ENCODE measurements around the gene QKI.
"Not testable (repeated sequence)": the region's sequence is repeated elsewhere in the genome, so short reads cannot be mapped to it uniquely, and the experiment has no call there.

The QKI gene

GRCh38 chr6:163583558-163583957 lies 169.0 kb downstream of the QKI start:
- DNase-seq: no peak

DNA sequence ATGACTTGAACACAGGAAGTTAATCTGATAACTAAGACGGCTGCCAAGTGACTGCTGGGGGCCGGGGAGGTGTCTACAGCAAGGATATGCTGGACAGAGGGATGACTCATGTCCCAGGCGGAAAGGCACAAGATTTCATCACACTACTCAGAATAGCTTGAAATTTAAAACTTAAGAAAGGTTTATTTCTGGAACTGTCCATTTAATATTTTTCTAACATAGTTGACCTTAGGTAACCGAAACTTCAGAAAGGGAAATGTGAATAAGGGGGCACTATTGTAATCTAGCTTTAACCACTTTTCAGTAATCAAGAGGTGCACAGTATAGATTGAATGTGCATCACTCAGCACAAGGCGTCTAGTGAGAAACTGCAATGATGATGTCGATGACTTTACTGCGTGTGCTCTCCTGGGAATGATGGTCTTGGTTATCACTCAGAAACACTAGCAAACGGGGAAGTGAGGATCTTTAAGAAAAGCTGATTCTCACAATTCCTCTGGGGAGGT lies 171.5 kb downstream of the QKI start:
- peak; percentile 44 for DNase-seq

- DNase-seq: no peak
Observed at GRCh38 chr6:163586888-163587287, 172.4 kb downstream of the QKI start.

GRCh38 chr6:163588220-163588919 lies 173.9 kb downstream of the QKI start:
- no peak for DNase-seq

GRCh38 chr6:163589387-163589786 lies 174.9 kb downstream of the QKI start:
- no peak for DNase-seq

DNA sequence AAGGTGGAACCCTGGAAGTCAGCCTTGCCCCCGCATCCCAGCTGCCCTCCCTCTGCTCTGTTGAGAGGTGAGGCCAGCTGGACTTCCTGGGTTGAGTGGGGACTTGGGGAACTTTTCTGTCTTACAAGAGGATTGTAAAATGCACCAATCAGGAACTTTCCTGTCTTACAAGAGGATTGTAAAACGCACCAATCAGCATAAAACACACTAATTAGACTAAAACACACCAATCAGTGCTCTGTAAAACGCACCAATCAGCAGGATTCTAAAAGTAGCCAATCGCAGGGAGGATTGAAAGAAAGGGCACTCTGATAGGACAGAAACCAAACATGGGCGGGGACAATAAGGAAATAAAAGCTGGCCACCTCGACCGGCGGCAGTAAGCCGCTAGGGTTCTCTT lies 175.6 kb downstream of the QKI start:
- not testable (repeated sequence) for DNase-seq

- DNase-seq: no peak
Observed at GRCh38 chr6:163592872-163593271, 178.4 kb downstream of the QKI start.

DNA sequence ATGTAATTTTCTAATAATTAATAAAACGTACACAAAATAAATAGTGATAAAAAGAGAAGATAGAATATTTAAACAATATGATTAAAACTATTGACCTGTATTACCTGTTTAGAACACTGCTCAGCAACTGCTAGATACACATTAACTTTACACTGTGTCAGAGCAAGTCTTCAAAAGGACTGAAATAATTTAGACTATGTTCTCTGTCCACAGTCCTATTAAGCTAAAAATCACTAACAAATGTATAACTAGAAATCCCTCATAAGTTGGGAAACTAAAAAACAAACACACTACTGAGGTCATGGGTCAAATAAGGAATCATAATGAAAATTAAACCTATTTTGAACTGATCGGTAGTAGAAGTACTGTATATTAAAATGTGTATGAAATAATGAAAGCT lies 181.7 kb downstream of the QKI start:
- no peak for DNase-seq

GRCh38 chr6:163599136-163599535 lies 184.6 kb downstream of the QKI start:
- no peak for DNase-seq

DNA sequence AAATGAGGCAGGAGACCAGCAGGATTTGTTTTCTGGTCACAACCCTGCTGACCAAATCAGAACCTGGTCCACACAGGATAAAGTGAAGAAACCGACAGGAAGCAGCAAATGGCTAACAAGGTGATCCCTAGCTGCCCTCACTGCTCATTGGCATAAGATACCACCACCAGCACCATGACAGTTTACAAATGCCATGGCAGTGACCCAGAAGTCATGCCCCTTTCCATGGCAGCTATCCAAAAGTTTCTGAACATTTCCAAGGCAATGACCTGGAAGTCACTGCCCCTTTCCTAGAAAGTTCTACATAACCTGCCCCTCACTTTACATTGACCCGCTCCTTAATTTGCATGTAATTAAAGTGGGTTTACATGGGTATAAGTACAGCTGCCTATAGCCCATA lies 185.2 kb downstream of the QKI start:
- no peak for DNase-seq

- DNase-seq: no peak
Observed at GRCh38 chr6:163600331-163600730, 185.8 kb downstream of the QKI start.

DNA sequence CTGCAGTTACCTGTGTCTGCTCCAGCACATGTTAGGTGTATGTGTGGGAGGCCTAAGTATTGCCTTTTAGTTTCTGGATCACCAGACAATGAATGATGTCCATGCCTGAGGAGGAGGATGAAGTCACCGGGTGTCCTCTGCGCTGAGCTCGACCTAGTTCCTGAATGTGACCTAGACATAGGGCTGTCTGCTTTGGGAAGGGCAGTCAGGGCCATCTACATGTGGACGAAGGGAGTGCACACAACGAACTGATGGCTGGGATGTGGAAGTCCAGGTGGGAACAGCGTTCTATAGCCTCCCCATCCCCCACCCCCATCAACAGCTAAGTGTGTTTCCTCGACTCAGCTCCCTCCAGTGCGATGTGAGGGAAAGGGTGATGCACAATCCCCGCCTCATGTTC lies 186.3 kb downstream of the QKI start:
- DNase-seq: no peak

- DNase-seq: no peak
Observed at GRCh38 chr6:163602851-163603250, 188.3 kb downstream of the QKI start.

- DNase-seq: no peak
Observed at GRCh38 chr6:163603395-163603794, 188.9 kb downstream of the QKI start.

DNA sequence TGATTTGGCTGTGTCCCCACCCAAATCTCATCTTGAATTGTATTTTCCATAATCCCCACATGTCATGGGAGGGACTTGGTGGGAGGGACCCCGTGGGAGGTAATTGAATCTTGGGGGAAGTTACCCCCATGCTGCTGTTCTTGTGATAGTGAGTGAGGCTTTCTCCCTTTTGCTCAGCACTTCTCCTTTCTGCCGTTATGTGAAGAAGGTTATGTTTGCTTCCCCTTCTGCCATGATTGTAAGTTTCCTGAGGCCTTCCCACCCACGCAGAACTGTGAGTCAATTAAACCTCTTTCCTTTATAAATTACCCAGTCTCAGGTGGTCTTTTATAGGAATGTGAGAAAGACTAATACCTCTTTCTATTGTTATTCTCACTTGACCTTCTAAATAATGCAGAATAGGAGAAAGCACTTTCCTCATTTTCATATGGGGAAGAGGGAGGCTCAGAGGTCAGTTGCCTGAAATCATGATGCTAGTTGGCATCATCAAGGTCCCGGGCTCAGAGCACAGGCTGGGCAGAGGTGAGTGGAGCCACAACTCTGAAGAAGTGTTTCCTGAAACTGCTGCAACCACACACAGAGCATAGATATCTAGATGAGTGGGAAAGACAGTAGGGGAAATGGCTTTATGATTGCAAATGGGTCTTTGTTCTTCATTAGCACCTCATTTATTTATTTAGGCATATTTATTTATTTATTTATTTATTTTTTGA lies 191.0 kb downstream of the QKI start:
- no peak for DNase-seq

DNA sequence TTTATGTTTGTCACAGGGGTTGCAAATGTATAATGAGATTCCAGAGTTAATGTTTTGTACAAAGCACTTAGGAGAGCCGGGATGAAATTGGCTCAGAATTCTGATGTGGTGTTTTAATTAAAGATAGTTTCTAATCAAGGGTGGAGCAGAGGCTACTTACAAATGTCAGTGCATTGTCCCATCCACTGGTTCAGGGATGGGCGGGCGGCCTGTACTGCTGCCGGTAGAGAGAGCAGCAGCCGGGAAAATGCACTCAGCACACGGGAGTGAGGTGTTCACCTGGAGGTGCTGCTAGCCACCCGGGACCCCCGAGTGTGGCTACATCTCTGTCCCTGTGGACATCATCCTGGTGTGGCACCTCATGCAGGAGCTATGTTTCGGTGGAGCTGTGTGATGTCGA lies 193.3 kb downstream of the QKI start:
- DNase-seq: no peak

DNA sequence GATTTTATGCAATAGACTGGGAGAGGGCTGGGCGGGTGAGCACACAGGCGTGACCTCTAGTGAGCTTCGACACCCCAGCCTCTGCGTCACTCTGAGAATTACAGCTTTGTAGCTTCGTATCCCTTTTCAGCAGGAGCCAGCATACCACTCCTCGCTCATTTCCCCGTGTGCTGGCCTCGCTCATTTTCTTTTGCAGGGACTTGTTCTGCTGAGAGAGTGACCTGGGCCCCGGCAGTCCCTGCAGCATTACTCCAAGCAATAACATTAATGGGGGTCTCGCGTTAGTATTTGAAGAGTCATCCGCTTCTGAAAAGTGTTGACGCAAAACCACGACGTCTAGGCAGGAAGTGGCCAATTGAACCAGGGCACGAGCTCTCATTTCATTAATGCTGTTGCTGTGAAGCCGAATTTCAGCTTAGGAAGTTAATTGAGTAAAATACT lies 193.7 kb downstream of the QKI start:
- no peak for DNase-seq

DNA sequence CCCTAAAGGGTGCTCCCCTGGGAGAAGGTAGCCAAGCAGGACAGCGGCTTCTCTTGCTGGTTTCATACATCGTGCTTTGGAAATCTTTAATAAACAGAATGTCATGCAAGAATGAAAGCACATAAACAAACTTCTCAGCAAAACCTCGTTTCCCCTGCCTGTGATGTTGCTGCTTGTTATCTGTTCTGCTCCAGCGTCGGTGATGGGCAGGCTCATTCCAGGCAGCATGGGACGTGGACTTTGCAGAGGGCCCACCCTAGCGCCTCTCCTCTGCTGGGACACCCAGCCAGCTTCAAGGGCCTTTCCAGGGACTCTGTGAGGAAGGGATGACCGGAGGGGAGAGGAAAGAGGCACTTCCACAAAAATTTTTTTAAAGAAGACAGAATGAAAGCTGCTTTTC lies 197.7 kb downstream of the QKI start:
- no peak for DNase-seq

DNA sequence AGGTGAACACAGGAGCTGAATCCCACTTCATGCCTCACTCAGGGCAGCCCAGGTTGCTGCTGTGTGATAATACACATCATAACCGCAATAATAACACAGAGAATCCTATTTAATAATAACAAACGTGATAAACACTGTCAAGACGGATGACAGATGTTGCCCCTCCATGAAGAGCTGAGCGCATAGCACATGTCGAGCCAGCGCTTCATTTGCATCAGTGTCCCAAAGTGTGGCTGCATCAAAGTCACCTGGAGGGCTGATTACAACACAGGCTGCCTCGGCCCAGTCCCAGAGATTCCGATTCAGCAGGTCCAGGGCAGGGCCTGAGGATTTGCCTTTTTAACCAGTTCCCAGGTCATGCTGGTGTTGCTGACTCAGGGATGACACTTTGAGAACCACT lies 198.5 kb downstream of the QKI start:
- DNase-seq: no peak

DNA sequence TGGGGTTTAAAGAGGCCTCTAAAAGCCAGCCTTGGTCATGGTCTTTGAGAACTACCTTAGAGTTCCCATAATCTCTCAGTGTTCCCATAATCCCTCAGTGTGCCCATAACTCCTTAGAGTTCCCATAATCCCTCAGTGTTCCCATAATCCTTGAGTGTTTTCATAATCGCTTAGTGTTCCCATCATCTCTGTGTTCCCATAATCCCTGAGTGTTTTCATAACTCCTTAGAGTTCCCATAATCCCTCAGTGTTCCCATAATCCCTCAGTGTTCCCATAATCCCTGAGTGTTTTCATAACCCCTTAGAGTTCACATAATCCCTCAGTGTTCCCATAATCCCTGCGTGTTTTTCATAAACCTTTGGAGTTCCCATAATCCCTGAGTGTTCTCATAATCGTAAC lies 199.2 kb downstream of the QKI start:
- DNase-seq: no peak

GRCh38 chr6:163616452-163616851 lies 201.9 kb downstream of the QKI start:
- no peak for DNase-seq

DNA sequence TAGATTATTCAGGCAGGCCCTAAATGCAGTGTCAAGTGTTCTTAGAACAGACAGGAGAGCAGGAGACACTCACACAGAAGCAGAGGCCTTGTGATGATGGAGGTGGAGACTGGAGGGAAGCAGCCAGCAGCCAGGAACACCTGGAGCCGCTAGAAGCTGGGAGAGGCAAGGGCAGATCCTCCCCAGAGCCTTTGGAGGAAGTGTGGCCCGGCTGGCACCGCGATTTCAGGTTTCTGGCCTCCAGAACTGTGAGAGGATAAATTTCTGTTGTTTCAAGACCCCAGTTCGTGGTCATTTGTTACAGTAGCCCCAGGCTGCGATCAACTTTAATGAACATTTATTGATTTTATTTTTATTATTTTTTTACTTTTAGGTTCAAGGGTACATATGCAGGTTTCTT lies 203.0 kb downstream of the QKI start:
- no peak for DNase-seq

- DNase-seq: no peak
Observed at GRCh38 chr6:163620101-163620500, 205.6 kb downstream of the QKI start.

DNA sequence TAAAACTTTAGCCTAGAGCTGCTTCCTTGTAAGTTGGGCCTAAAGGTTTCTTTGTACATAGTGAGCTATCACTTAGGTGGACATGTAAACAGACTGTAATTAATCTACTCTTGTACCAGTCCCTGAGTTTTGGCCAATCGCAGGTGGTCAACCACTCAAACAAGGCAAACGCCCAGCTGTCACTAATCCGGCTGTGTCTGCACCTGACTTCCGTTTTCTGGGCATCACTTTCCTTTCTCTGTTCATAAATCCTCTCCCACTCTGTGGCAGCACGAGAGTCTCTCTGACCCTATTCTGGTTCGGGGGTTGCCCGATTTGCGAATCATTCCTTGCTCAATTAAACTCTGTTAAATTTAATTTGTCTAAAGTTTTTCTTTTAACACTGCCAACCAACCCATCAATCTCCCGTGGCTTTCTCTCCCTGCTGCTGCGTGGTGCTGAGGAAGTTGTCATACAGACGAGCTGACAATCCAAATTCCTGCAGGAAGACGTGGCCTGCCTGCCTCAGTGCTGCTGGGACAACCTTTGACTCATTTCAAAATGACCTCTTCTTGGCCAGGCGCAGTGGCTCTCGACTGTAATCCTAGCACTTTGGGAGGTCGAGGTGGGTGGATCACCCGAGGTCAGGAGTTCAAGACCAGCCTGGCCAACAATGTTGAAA lies 206.3 kb downstream of the QKI start:
- DNase-seq: no peak
